Naive B cell (primary cell): ENCODE data around the gene SLCO6A1. TPM values are rescaled to one million over a fixed set of nuclear protein-coding genes. Genes with fewer than 3 reads are reported as not detected.

Experiments used
- ATAC-seq, 2 donors: fragments of 150-1000 bp; cut with Tn5 transposase; 2 replicates each; pipeline ENCODE4 v1.10.0; 2021; ENCODE audit warnings: low read depth in 2 of 2, mild to moderate bottlenecking in 2 of 2, moderate library complexity in 2 of 2
- DNase-seq: peaks from one replicate; pipeline ENCODE4 v3.0.0; 2022
- H3K27ac Mint-ChIP-seq, 6 donors: one replicate each; pipeline ENCODE4 v1.8.0; 2020 to 2022; ENCODE audit warnings: mild to moderate bottlenecking in 6 of 6, mixed read lengths in 6 of 6, moderate library complexity in 5 of 6, inconsistent platforms in 2 of 6
- H3K27me3 Mint-ChIP-seq, 3 donors: one replicate each; pipeline ENCODE4 v1.8.0; 2021 to 2022; ENCODE audit warnings: mixed read lengths in 3 of 3, mild to moderate bottlenecking in 1 of 3
- H3K36me3 Mint-ChIP-seq, 2 donors: one replicate each; pipeline ENCODE4 v1.8.0; 2020 to 2022; ENCODE audit warnings: mixed read lengths in 2 of 2, inconsistent platforms in 1 of 2, mild to moderate bottlenecking in 1 of 2
- H3K4me1 Mint-ChIP-seq, 3 donors: one replicate each; pipeline ENCODE4 v1.8.0; 2020 to 2022; ENCODE audit warnings: mixed read lengths in 3 of 3, inconsistent platforms in 1 of 3, mild to moderate bottlenecking in 1 of 3, moderate library complexity in 1 of 3
- H3K4me3 Mint-ChIP-seq, 8 donors: one replicate each; pipeline ENCODE4 v1.8.0; 2020 to 2022; ENCODE audit warnings: mild to moderate bottlenecking in 8 of 8, mixed read lengths in 8 of 8, moderate library complexity in 8 of 8, inconsistent platforms in 2 of 8
- H3K9me3 Mint-ChIP-seq, 7 donors: one replicate each; pipeline ENCODE4 v1.8.0; 2020 to 2022; ENCODE audit warnings: mixed read lengths in 7 of 7, mild to moderate bottlenecking in 5 of 7, inconsistent platforms in 2 of 7, moderate library complexity in 1 of 7
- polyA plus RNA-seq, 6 donors: library from polyadenylated mRNA; unstranded; fragments of 300-500 nt; fragmentation: Illumina TruSeq; gene quantifications; one replicate each; pipeline ENCODE4 v1.2.3, GENCODE V29; 2021; ENCODE audit warnings: low read depth in 6 of 6

The SLCO6A1 gene
- polyA plus RNA-seq, 6 donors from 2014 or later, result 0.17 TPM; not detected in 5

- H3K27me3 Mint-ChIP-seq, result no peaks in the 10 kb centered on the region
- H3K27ac Mint-ChIP-seq, result no peak overlapping the region
- H3K4me3 Mint-ChIP-seq, result no peak overlapping the region
- no peak for ATAC-seq
- no peaks in the 10 kb centered on the region for H3K9me3 Mint-ChIP-seq
- no peaks in the 10 kb centered on the region for H3K4me1 Mint-ChIP-seq
- no peaks in the 10 kb centered on the region for H3K36me3 Mint-ChIP-seq
- no peak for DNase-seq
Measured at GRCh38 chr5:102414448-102414847, 84.4 kb downstream of the SLCO6A1 start.

DNA sequence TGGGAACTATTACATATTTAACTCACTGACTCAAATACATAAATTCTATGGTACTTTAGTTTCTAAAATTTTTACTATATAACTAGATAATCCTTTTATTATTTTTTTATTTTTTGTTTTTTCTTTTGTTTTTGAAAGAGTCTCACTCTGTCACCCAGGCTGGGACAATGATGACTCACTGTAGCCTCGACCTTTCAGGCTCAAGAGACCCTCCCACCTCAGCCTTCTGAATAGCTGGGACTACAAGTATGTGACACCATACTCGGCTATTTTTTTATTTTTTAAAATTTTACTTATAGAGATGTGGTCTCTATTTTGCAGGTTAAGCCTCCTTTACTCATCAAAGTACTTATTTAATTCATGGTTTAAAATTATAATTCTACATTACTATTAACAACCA, 110.6 kb downstream of the SLCO6A1 start:
- H3K4me1 Mint-ChIP-seq, result no peaks in the 10 kb centered on the region
- H3K36me3 Mint-ChIP-seq, result peaks cover 6 to 7% of the 10 kb centered on the region in 2 donors

GRCh38 chr5:102385365-102385764, 113.4 kb downstream of the SLCO6A1 start:
- no peaks in the 10 kb centered on the region for H3K27me3 Mint-ChIP-seq
- DNase-seq (no peak), ATAC-seq (no peak)
- H3K9me3 Mint-ChIP-seq, result peaks cover 4 to 28% (median 10%) of the 10 kb centered on the region in 7 donors
- H3K36me3 Mint-ChIP-seq, result peaks cover 6 to 7% of the 10 kb centered on the region in 2 donors
- H3K4me3 Mint-ChIP-seq, result no peak overlapping the region
- no peaks in the 10 kb centered on the region for H3K4me1 Mint-ChIP-seq
- H3K27ac Mint-ChIP-seq, result no peak overlapping the region

More for the DNA sequence above, 110.6 kb downstream of the SLCO6A1 start:
- DNase-seq (no peak), ATAC-seq (no peak)
- H3K9me3 Mint-ChIP-seq, result peaks cover 4 to 22% (median 10%) of the 10 kb centered on the region in 7 donors
- no peaks in the 10 kb centered on the region for H3K27me3 Mint-ChIP-seq
- no peak overlapping the region for H3K4me3 Mint-ChIP-seq
- no peak overlapping the region for H3K27ac Mint-ChIP-seq

GRCh38 chr5:102380174-102380573, 118.6 kb downstream of the SLCO6A1 start:
- H3K4me1 Mint-ChIP-seq, result no peaks in the 10 kb centered on the region
- H3K4me3 Mint-ChIP-seq, result no peak overlapping the region
- H3K27me3 Mint-ChIP-seq, result no peaks in the 10 kb centered on the region
- no peak overlapping the region for H3K27ac Mint-ChIP-seq
- peaks cover 2 to 23% (median 8%) of the 10 kb centered on the region in 7 donors for H3K9me3 Mint-ChIP-seq
- DNase-seq (no peak), ATAC-seq (no peak)
- H3K36me3 Mint-ChIP-seq, result peaks cover 0 to 3% of the 10 kb centered on the region in 2 donors

GRCh38 chr5:102375876-102376275, 122.9 kb downstream of the SLCO6A1 start:
- DNase-seq, result no peak
- Mint-ChIP-seq H3K27me3 (no peaks in the 10 kb centered on the region), H3K4me1 (no peaks in the 10 kb centered on the region), H3K27ac (no peak overlapping the region), H3K9me3 (peaks cover 0 to 5% (median 2%) of the 10 kb centered on the region in 7 donors), H3K4me3 (no peak overlapping the region), H3K36me3 (no peaks in the 10 kb centered on the region)
- no peak for ATAC-seq

GRCh38 chr5:102375272-102375671, 123.5 kb downstream of the SLCO6A1 start:
- H3K27me3 Mint-ChIP-seq, result no peaks in the 10 kb centered on the region
- no peaks in the 10 kb centered on the region for H3K36me3 Mint-ChIP-seq

DNA sequence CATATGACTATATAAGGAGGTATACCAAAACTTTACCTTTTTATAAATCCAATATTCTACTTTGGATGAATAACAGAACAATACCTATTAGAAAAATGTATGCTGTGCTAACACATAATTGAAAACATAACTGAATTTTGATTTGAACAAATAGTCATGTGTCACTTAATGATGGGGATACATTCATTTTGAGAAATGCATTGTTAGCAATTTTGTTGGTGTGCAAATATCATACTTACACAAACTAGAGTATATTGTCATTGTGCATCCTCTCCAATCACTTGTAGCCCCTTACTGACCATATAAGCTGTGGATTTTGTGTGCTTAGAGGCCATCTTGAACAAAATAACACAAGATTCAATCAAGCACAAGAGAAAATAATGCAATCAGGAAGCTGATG, 130.4 kb downstream of the SLCO6A1 start:
- Mint-ChIP-seq H3K4me3 (no peak overlapping the region), H3K36me3 (no peaks in the 10 kb centered on the region), H3K9me3 (peaks cover 0 to 6% (median 0%) of the 10 kb centered on the region in 7 donors), H3K27ac (no peak overlapping the region), H3K4me1 (no peaks in the 10 kb centered on the region), H3K27me3 (peaks cover 0 to 4% (median 0%) of the 10 kb centered on the region in 3 donors)
- ATAC-seq (no peak), DNase-seq (no peak)

More at GRCh38 chr5:102375272-102375671, 123.5 kb downstream of the SLCO6A1 start:
- no peak for ATAC-seq
- Mint-ChIP-seq H3K4me1 (no peaks in the 10 kb centered on the region), H3K27ac (no peak overlapping the region), H3K9me3 (peaks cover 0 to 5% (median 2%) of the 10 kb centered on the region in 7 donors), H3K4me3 (no peak overlapping the region)
- no peak for DNase-seq

- no peak overlapping the region for H3K4me3 Mint-ChIP-seq
- ATAC-seq (no peak), DNase-seq (no peak)
- H3K27me3 Mint-ChIP-seq, result peaks cover 0 to 7% (median 0%) of the 10 kb centered on the region in 3 donors
- H3K27ac Mint-ChIP-seq, result no peak overlapping the region
- peaks cover 0 to 3% (median 0%) of the 10 kb centered on the region in 7 donors for H3K9me3 Mint-ChIP-seq
- H3K36me3 Mint-ChIP-seq, result no peaks in the 10 kb centered on the region
- no peaks in the 10 kb centered on the region for H3K4me1 Mint-ChIP-seq
Measured at GRCh38 chr5:102341681-102342288, 157.0 kb downstream of the SLCO6A1 start.

DNA sequence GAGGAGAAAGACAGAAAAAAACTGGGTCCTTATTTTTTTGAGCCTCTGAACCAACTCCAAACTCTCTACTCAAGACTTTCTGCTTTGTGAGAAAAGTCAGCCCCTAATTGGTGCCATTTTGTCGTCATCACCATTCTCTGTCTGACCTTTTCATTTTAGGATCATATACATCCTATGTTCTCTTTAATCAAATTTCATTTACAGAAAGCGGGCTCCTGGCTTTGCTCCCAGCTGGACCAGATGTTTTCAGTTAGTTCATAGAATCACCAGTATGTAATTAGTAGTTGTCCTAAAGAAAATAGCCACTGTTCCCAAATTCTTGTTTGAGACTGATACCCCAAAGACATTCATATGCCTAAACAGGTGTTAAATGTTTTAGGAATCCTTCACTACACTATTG, 174.1 kb downstream of the SLCO6A1 start:
- no peak for DNase-seq
- no peak for ATAC-seq
- Mint-ChIP-seq H3K9me3 (peaks cover 0 to 3% (median 0%) of the 10 kb centered on the region in 7 donors), H3K36me3 (no peaks in the 10 kb centered on the region), H3K27ac (no peak overlapping the region), H3K27me3 (peaks cover 0 to 7% (median 5%) of the 10 kb centered on the region in 3 donors), H3K4me1 (no peaks in the 10 kb centered on the region), H3K4me3 (no peak overlapping the region)

Other genes starting within 250 kb of the SLCO6A1 start
- under 1 TPM in 5 of 6 donors, not detected in 1; 0.05 to 0.42 (median 0.35) TPM for gene SLCO4C1, start 202.7 kb downstream of the SLCO6A1 start, polyA plus RNA-seq